Activated CD8-positive, alpha-beta memory T cell treated with anti-CD3 and anti-CD28 coated beads, Interleukin-2, amount 10 ng/mL, durations not matched to agents 7 days and 5 days (primary cell): ENCODE measurements around the gene RNASE8. TPM values are rescaled to one million over a fixed set of nuclear protein-coding genes. Genes with fewer than 3 reads are reported as not detected.

Experiments
- ATAC-seq: fragments of 150-1000 bp; cut with Tn5 transposase; one replicate; pipeline ENCODE4 v1.10.0; 2021; ENCODE audit warnings: moderate library complexity
- CTCF ChIA-PET: fragments of 350-600 bp; sonication (Branson Sonifier 250); formaldehyde crosslinking; loops from one replicate; lab custom pipeline; 2021; ENCODE audit warnings: antibody characterized with exemption; lab: Charles Lee
- DNase-seq: peaks from one replicate; pipeline ENCODE4 v3.0.0-alpha.2; 2020
- H3K27ac Mint-ChIP-seq: one replicate; pipeline ENCODE4 v1.8.0; 2021; ENCODE audit warnings: mild to moderate bottlenecking, mixed read lengths
- H3K27me3 Mint-ChIP-seq: one replicate; pipeline ENCODE4 v1.8.0; 2021; ENCODE audit warnings: mixed read lengths
- H3K36me3 Mint-ChIP-seq: one replicate; pipeline ENCODE4 v1.8.0; 2021; ENCODE audit warnings: mild to moderate bottlenecking, mixed read lengths
- H3K4me1 Mint-ChIP-seq: one replicate; pipeline ENCODE4 v1.8.0; 2021; ENCODE audit warnings: mixed read lengths
- H3K4me3 Mint-ChIP-seq: one replicate; pipeline ENCODE4 v1.8.0; 2021; ENCODE audit warnings: mild to moderate bottlenecking, moderate library complexity, mixed read lengths
- H3K9me3 Mint-ChIP-seq: one replicate; pipeline ENCODE4 v1.8.0; 2022; ENCODE audit warnings: low read depth, mixed read lengths
- total RNA-seq, 2 experiments: library from RNA; stranded (reverse); gene quantifications; one replicate each; pipeline ENCODE4 v1.2.3, GENCODE V29; 2021

The RNASE8 gene
- total RNA-seq, 2 experiments from 2014 or later: not detected

DNA sequence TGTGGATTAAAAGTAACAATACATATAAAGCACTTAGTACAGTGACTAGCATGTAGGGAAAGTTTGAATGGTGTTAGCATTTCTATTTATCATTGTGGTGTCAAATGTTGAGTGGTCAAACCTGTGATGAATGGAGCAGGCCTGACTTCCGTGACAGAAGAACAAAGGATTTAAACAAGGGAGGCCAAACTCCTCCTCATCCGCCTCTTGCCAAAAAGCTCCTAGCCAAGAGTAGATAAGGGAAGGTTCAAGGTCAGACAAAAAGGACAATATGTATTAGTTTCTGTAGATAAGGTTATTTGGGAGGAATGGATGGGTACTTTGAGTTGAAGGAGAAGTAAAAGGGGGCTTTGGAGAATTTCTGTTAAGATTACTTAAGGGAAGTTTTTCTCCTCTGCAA, 9.0 kb upstream of the RNASE8 start:
- ATAC-seq (no peak), DNase-seq (no peak)
- Mint-ChIP-seq H3K27me3 (peaks cover 29% of the 10 kb centered on the region), H3K36me3 (no peaks in the 10 kb centered on the region), H3K9me3 (no peaks in the 10 kb centered on the region), H3K27ac (no peak overlapping the region), H3K4me3 (no peak overlapping the region), H3K4me1 (peaks cover 2% of the 10 kb centered on the region)
- CTCF ChIA-PET: interaction anchor here (1.1 to 4.3 kb wide), 5 partner anchors 8 to 56 kb away, joined by 3 to 21 read pairs (median 6); no protein-coding TSS in a partner anchor

DNA sequence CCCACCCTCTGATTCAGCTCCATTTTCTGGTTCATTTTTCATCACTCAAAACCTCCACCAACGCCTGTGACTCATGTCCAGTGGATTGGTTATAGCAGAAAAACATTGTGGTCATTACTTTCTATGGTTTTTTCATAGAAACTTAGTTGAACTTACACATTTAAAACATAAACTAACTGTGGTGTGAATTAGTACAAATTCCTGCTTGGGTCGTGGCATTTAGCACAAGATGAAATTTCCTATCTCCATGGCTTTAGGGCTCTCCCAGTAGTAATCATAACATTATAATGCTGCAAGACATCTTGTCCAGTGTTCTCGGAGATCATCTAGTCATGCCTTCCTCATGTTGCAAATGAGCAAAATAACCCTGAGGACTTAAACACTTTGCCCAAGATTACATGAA, 8.3 kb upstream of the RNASE8 start:
- DNase-seq: no peak
- H3K4me3 Mint-ChIP-seq: no peak overlapping the region
- CTCF ChIA-PET: interaction anchor here (4.3 kb wide), 1 partner anchor 19 kb away, joined by 16 read pairs; no protein-coding TSS in a partner anchor
- H3K27me3 Mint-ChIP-seq: peaks cover 29% of the 10 kb centered on the region
- H3K9me3 Mint-ChIP-seq: no peaks in the 10 kb centered on the region
- H3K36me3 Mint-ChIP-seq: no peaks in the 10 kb centered on the region
- no peak for ATAC-seq
- H3K4me1 Mint-ChIP-seq: peaks cover 7% of the 10 kb centered on the region
- H3K27ac Mint-ChIP-seq: no peak overlapping the region

DNA sequence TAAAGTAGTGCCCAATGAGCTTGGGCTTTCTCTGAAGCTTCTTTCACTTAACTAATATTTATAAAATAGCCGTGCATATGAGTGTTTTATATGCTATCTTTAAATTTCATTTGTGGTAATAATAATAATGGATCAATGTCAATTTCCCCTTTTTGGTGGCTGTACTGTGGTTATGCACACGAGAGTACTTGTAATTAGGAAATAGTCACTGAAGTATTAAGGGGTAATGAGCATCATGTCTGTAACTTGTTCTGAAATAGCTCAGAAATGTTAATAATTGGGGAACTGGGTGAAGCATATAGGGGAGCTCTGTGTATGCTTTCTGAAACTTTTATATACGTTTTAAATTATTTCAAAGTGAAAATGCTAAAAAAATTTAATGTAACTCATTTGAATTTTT, 7.0 kb upstream of the RNASE8 start:
- Mint-ChIP-seq H3K4me3 (no peak overlapping the region), H3K36me3 (no peaks in the 10 kb centered on the region), H3K27me3 (peaks cover 17% of the 10 kb centered on the region), H3K9me3 (no peaks in the 10 kb centered on the region), H3K27ac (no peak overlapping the region), H3K4me1 (peaks cover 7% of the 10 kb centered on the region)
- ATAC-seq (no peak), DNase-seq (no peak)
- CTCF ChIA-PET: interaction anchor here (1.4 to 1.7 kb wide), 2 partner anchors 36 to 42 kb away, joined by 3 to 4 read pairs; no protein-coding TSS in a partner anchor

DNA sequence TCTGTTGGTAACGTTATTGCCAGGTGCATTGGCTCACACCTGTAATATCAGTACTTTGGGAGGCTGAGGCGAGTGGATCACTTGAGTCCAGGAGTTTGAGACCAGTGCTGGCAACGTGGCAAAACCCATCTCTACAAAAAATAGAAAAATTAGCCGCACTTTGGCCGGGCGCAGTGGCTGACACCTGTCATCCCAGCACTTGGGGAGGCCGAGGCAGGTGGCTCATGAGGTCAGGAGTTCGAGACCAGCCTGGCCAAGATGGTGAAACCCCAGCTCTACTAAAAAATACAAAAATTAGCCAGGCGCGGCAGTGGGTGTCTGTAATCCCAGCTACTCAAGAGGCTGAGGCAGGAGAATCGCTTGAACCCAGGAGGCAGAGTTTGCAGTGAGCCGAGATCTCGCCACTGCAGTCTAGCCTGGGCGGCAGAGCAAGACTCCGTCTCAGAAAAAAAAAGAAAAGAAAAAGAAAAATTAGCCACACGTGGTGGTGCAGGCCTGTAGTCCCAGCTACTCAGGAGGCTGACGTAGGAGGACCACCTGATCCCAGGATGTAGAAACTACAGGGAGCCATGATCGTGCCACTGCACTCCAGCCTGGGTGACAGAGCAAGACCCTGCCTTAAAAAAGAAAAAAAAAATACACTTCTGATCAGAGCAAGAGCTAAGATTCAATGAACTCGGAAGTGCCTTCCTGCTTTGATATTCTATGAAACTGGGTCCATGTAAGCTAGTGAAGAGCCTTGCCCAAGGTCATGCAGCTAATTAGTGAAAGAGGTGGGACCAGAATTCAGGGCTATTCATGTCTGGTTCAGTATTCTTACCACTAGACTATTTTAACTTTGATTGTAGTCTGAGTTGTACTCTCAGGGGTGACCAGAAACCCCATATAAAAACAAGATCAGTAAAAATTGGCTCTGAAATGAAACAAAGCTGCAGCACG, 4.2 kb upstream of the RNASE8 start:
- no peak for DNase-seq
- CTCF ChIA-PET: interaction anchor here (0.8 to 1.5 kb wide), 3 partner anchors 15 to 50 kb away, joined by 3 to 5 read pairs (median 4); no protein-coding TSS in a partner anchor
- Mint-ChIP-seq H3K27me3 (peaks cover 5% of the 10 kb centered on the region), H3K4me1 (peaks cover 12% of the 10 kb centered on the region), H3K9me3 (no peaks in the 10 kb centered on the region), H3K4me3 (no peak overlapping the region), H3K27ac (no peak overlapping the region), H3K36me3 (no peaks in the 10 kb centered on the region)
- no peak for ATAC-seq

DNA sequence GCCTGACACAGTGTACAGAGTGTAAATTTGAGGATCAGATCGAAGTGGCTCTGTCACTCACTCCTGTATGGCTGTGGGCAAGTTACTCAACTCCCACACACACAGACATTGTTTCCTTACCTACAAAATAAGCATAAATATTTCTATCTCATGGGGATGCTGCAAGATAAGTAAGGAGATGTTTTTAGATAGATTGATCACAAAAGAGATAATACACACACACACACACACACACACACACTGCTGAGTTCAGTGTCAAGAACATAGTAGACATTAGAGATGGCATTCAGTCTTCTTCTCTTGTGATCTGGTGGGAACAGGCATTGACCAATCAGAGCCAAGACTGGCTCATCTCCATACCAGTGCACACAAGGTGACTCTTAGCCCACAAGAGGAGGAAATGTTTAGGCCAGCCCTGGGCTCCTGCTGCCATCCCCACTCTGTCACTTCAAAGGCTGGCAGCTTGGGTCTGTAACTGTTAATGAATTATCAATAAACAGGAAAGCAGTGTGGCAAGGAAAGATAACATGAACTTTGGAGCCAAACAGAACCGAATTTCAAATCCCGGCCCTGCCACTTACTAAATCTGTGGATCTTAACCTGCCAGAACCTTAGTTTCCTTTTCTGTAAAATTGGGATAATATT, 3.4 kb upstream of the RNASE8 start:
- Mint-ChIP-seq H3K27ac (no peak overlapping the region), H3K9me3 (no peaks in the 10 kb centered on the region), H3K36me3 (no peaks in the 10 kb centered on the region)

DNA sequence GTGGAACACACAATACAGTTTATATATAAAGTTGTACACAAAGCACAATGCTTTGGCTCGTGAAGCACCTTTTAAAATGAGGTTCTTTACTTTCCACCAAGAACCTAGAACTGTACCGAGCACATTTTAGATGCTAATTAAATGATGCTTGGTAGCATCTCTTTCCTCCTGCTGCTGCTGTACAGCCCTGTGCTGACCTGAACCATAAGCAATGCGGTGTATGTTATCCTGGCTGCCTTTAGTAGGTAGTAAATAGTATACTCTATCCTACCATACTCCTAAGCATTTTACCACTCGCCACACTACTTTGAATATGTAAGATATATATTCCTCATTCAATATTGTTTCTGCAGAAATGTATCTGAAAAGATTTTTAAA, 2.9 kb upstream of the RNASE8 start:
- DNase-seq (no peak), ATAC-seq (no peak)
- Mint-ChIP-seq H3K4me3 (no peak overlapping the region), H3K27ac (no peak overlapping the region), H3K9me3 (no peaks in the 10 kb centered on the region), H3K36me3 (no peaks in the 10 kb centered on the region), H3K4me1 (peaks cover 10% of the 10 kb centered on the region), H3K27me3 (peaks cover 4% of the 10 kb centered on the region)
- CTCF ChIA-PET: no interaction called here

More for the DNA sequence above, 3.4 kb upstream of the RNASE8 start:
- no peak overlapping the region for H3K4me3 Mint-ChIP-seq
- peaks cover 3% of the 10 kb centered on the region for H3K27me3 Mint-ChIP-seq
- H3K4me1 Mint-ChIP-seq: peaks cover 12% of the 10 kb centered on the region
- no peak for DNase-seq
- no peak for ATAC-seq
- CTCF ChIA-PET: interaction anchor here (0.8 to 1.5 kb wide), 3 partner anchors 14 to 50 kb away, joined by 3 to 5 read pairs (median 4); no protein-coding TSS in a partner anchor

DNA sequence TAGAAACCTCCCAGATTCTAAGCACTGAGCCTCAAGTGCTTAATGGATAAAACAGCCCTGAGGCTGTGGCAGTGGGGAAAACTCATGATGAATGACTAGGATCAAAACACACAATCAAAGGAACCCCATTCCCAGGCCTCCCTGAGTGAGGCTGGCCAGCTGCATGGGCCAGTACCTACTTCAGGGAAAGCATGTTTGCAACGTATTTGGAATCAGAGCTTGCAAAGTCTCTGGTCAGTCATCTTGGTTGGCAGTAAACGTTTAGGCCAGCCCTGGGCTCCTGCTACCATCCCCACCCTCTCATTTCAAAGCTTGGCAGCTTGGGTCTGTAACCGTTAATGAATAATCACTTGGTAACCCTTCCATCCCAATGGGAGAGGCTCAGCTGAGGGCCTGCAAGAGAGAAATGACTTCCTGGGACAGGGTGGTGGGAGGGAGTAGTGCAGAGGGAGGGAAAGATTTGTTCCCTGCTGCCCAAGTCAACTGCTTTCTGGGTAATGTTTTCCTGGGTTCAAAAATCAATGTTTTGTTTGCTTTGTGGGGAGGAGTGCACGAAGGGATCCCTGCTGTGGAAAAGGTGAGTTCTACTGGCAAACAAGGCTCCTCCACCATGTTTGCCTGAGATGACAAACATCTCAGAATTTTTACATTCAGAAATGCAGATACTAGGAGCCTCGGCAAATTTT, 2.0 kb upstream of the RNASE8 start:
- ATAC-seq: no peak
- peaks cover 10% of the 10 kb centered on the region for H3K4me1 Mint-ChIP-seq
- CTCF ChIA-PET: interaction anchor here (1.0 to 1.2 kb wide), 2 partner anchors 8 to 41 kb away, joined by 4 to 6 read pairs; no protein-coding TSS in a partner anchor
- no peak for DNase-seq
- peaks cover 9% of the 10 kb centered on the region for H3K27me3 Mint-ChIP-seq
- no peaks in the 10 kb centered on the region for H3K36me3 Mint-ChIP-seq
- H3K27ac Mint-ChIP-seq: no peak overlapping the region
- no peak overlapping the region for H3K4me3 Mint-ChIP-seq
- no peaks in the 10 kb centered on the region for H3K9me3 Mint-ChIP-seq

DNA sequence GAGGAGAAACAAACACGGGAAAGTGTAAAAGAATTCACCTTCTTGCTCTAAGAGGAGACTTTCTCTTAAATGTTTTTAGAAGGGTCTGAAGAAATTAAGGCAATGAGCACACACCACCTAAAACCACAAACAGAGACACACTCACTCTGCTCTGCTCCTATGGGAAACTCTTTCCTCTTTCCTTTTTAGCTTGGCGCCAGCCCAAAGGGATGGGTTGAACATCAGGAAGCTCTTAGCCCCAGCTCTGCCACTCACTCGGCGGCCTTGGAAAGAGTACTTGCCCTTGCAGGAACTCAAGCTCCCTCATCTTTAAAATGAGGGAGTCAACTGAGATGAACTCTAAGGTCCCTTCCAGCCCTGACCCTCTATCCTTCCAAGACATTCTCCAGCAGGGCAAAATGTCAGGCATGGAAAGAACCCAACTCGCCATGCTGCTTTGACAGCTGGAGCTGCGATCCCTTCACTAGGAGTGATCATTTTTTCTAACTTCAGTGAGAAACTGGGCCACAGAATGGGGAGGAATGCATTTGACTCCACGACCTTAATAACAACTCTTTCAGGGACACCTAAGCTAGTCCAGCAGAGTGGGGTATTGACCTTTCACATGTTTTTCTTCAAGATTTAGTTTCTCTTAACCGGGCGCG, 980 bp upstream of the RNASE8 start:
- no peaks in the 10 kb centered on the region for H3K9me3 Mint-ChIP-seq
- DNase-seq (no peak), ATAC-seq (no peak)
- H3K4me3 Mint-ChIP-seq: no peak overlapping the region
- H3K4me1 Mint-ChIP-seq: peaks cover 10% of the 10 kb centered on the region
- no peak overlapping the region for H3K27ac Mint-ChIP-seq
- peaks cover 18% of the 10 kb centered on the region for H3K27me3 Mint-ChIP-seq
- CTCF ChIA-PET: interaction anchor here (0.9 to 3.2 kb wide), 6 partner anchors 9 to 48 kb away, joined by 3 to 8 read pairs (median 5); no protein-coding TSS in a partner anchor
- H3K36me3 Mint-ChIP-seq: no peaks in the 10 kb centered on the region

DNA sequence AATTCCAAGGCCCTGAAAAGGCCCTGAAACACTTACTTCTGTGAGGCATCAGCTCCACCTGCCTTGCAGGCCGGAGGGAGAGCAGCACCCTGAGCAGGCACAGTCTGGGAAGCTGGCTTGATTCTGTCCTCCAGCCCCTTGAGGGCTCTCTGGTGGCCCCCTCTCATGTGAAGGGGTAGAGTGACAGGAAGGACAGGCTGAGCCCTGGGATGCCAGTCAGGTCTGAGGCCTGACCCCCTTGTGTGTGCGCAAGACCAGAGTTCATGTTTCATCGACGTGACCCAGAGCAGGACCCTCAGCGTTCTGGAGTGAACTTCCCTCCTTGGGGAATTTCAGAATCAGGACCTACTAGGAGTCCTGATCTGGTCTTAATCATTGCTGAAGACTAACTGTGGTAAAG, 1.3 kb downstream of the RNASE8 start:
- Mint-ChIP-seq H3K27ac (no peak overlapping the region), H3K4me1 (peaks cover 9% of the 10 kb centered on the region), H3K4me3 (no peak overlapping the region), H3K9me3 (no peaks in the 10 kb centered on the region), H3K36me3 (no peaks in the 10 kb centered on the region), H3K27me3 (peaks cover 36% of the 10 kb centered on the region)
- DNase-seq (no peak), ATAC-seq (no peak)
- CTCF ChIA-PET: interaction anchor here (2.2 to 3.2 kb wide), 2 partner anchors 34 to 46 kb away, joined by 6 to 8 read pairs; no protein-coding TSS in a partner anchor

DNA sequence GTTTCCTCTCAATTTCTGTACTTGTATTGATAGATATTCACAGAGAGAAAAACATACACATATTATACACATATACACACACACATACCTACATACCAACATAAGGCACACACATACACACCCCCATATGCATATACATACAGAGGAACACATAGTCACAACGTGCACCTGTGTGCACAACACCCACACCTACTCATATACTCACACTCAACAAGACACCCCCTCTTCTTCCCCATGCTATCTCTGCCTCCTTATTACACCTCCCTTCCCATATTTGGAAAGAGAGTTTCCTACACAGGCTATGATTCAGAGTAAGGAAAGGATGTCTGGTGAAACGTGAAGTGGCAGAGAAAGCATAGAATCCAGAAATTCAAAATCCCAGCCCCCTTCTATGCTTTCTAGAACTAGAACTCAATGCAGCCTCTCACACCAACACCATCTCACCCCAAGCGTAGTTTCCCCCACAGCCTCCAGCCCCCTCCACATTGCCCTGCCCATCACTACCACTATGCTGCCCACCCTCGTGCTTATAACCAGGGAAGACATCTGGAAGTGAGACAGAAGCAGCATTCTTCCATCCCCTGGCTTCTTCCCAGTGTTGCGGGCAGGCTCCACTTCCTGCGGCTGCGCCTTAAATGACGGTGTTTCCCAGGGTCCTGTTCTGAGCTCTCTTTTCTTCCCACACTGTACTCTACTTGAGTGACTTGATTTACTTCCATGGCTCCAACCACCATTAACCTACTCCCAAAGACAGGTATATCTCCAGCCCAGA, 2.4 kb downstream of the RNASE8 start:
- peaks cover 44% of the 10 kb centered on the region for H3K27me3 Mint-ChIP-seq

DNA sequence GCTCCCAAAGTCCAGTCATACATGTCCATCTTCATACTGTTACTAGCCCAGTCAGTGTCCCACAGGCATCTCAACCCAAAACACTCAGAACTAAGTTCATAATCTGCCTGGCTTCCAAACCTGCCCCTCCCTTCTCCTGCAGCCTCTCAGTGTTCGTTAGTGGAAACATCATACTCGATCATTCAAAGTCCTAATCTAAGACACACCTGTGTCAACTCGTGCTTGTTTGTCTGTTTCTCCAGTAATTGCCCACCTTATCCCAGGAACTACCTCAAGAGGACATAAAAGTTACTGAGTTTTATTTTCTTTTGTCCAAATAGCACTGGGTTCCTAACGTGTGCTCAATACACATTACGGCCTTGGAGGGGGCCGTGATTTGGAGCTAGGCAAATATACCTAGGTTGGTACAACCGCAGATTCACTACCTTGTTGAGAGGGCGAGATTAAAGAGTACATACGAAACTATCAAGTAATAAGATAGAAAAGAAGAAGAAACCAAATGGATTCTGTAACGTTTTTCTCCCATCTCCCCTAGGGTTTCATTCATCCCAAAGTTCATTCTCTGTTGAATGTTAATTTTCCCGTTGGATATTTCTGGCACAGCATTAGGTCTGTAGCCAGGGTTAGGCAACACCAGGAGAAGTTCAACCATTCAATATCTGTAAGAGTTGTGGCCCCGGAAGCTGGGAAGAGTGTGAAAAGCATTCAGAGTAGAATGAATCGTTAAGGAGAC, 3.2 kb downstream of the RNASE8 start:
- Mint-ChIP-seq H3K27ac (no peak overlapping the region), H3K27me3 (peaks cover 52% of the 10 kb centered on the region), H3K4me3 (no peak overlapping the region), H3K9me3 (no peaks in the 10 kb centered on the region), H3K36me3 (no peaks in the 10 kb centered on the region), H3K4me1 (peaks cover 5% of the 10 kb centered on the region)
- DNase-seq (no peak), ATAC-seq (no peak)
- CTCF ChIA-PET: interaction anchor here (0.6 to 1.1 kb wide), 4 partner anchors 29 to 46 kb away, joined by 3 to 5 read pairs (median 3); no protein-coding TSS in a partner anchor

More for the DNA sequence above, 2.4 kb downstream of the RNASE8 start:
- CTCF ChIA-PET: interaction anchor here (1.0 to 3.2 kb wide), 3 partner anchors 32 to 45 kb away, joined by 3 to 8 read pairs (median 5); no protein-coding TSS in a partner anchor
- no peaks in the 10 kb centered on the region for H3K36me3 Mint-ChIP-seq
- H3K4me3 Mint-ChIP-seq: no peak overlapping the region
- ATAC-seq: no peak
- no peak overlapping the region for H3K27ac Mint-ChIP-seq
- DNase-seq: no peak
- H3K9me3 Mint-ChIP-seq: no peaks in the 10 kb centered on the region
- peaks cover 5% of the 10 kb centered on the region for H3K4me1 Mint-ChIP-seq
